H9 (cell line): ENCODE data around the gene DTNB. TPM values are rescaled to one million over a fixed set of nuclear protein-coding genes. Genes with fewer than 3 reads are reported as not detected.

Source experiments
- DNase-seq: peaks from one replicate; pipeline ENCODE4 v3.0.0-alpha.2; 2017
- H2AFZ ChIP-seq: one replicate; pipeline ENCODE4 v1.6.1; 2013; ENCODE audit warnings: mild to moderate bottlenecking, low read length, control low read depth, moderate library complexity
- H2AK5ac ChIP-seq: 2 replicates; pipeline ENCODE4 v1.6.1; 2013; ENCODE audit warnings: low read length, control low read depth, mixed read lengths; ENCODE audit not compliant: insufficient read length
- H2BK120ac ChIP-seq: one replicate; pipeline ENCODE4 v1.6.1; 2013; ENCODE audit warnings: low read depth, mild to moderate bottlenecking, low read length, control low read depth, inconsistent platforms; ENCODE audit not compliant: poor library complexity, severe bottlenecking
- H2BK12ac ChIP-seq: 2 replicates; pipeline ENCODE4 v1.6.1; 2013; ENCODE audit warnings: low read length, control low read depth, mixed read lengths, low read depth; ENCODE audit not compliant: insufficient read length
- H2BK15ac ChIP-seq: 2 replicates; pipeline ENCODE4 v1.6.1; 2013; ENCODE audit warnings: low read depth, low read length, control low read depth
- H2BK20ac ChIP-seq: one replicate; pipeline ENCODE4 v1.6.1; 2013; ENCODE audit warnings: low read depth, mild to moderate bottlenecking, low read length, control low read depth, inconsistent platforms; ENCODE audit not compliant: poor library complexity, severe bottlenecking
- H2BK5ac ChIP-seq: 2 replicates; pipeline ENCODE4 v1.6.1; 2013; ENCODE audit warnings: low read length, control low read depth, mixed read lengths; ENCODE audit not compliant: insufficient read length
- H3K14ac ChIP-seq: 2 replicates; pipeline ENCODE4 v1.6.1; 2013; ENCODE audit warnings: low read length, control low read depth; ENCODE audit not compliant: insufficient read depth
- H3K18ac ChIP-seq: 2 replicates; pipeline ENCODE4 v1.6.1; 2013; ENCODE audit warnings: low read depth, mild to moderate bottlenecking, mixed read lengths, low read length, control low read depth; ENCODE audit not compliant: insufficient read length
- H3K23ac ChIP-seq: 2 replicates; pipeline ENCODE4 v1.6.1; 2013; ENCODE audit warnings: low read length, control low read depth, mixed read lengths, low read depth; ENCODE audit not compliant: insufficient read length
- H3K23me2 ChIP-seq: 2 replicates; pipeline ENCODE4 v1.6.1; 2013; ENCODE audit warnings: low read depth, mild to moderate bottlenecking, mixed read lengths, low read length, control low read depth; ENCODE audit not compliant: insufficient read length, poor library complexity, severe bottlenecking
- H3K27ac ChIP-seq: 2 replicates; pipeline ENCODE4 v1.5.1; 2013; ENCODE audit warnings: low read length, control low read depth, mixed read lengths, low read depth; ENCODE audit not compliant: insufficient read length
- H3K27me3 ChIP-seq: 2 replicates; pipeline ENCODE4 v1.6.1; 2013; ENCODE audit warnings: low read length, control low read depth, inconsistent platforms; ENCODE audit not compliant: insufficient read depth
- H3K4ac ChIP-seq: 2 replicates; pipeline ENCODE4 v1.6.1; 2013; ENCODE audit warnings: low read depth, mild to moderate bottlenecking, control low read depth, inconsistent platforms, low read length, moderate library complexity
- H3K4me1 ChIP-seq: 2 replicates; pipeline ENCODE4 v1.6.1; 2013; ENCODE audit warnings: low read length, control low read depth, inconsistent platforms; ENCODE audit not compliant: insufficient read depth
- H3K4me2 ChIP-seq: 2 replicates; pipeline ENCODE4 v1.6.1; 2013; ENCODE audit warnings: low read length, control low read depth, mixed read lengths; ENCODE audit not compliant: insufficient read length, insufficient read depth
- H3K56ac ChIP-seq: 2 replicates; pipeline ENCODE4 v1.6.1; 2013; ENCODE audit warnings: low read depth, mild to moderate bottlenecking, mixed read lengths, low read length, control low read depth; ENCODE audit not compliant: insufficient read length
- H3K79me1 ChIP-seq: 2 replicates; pipeline ENCODE4 v1.6.1; 2013; ENCODE audit warnings: low read depth, mild to moderate bottlenecking, moderate library complexity, low read length, control low read depth, inconsistent platforms; ENCODE audit not compliant: insufficient read depth, poor library complexity, severe bottlenecking
- H3K79me2 ChIP-seq: 2 replicates; pipeline ENCODE4 v1.6.1; 2013; ENCODE audit warnings: low read length, control low read depth, inconsistent platforms; ENCODE audit not compliant: insufficient read depth
- H3K9ac ChIP-seq: 2 replicates; pipeline ENCODE4 v1.6.1; 2013; ENCODE audit warnings: low read length, control low read depth, mixed read lengths; ENCODE audit not compliant: insufficient read length; ENCODE audit errors: extremely low read depth
- H3K9me3 ChIP-seq: one replicate; pipeline ENCODE4 v1.6.1; 2013; ENCODE audit warnings: low read depth, low read length, inconsistent platforms; ENCODE audit not compliant: control insufficient read depth
- H3T11ph ChIP-seq: one replicate; pipeline ENCODE4 v1.6.1; 2013; ENCODE audit warnings: mild to moderate bottlenecking, low read length, control low read depth, inconsistent platforms
- H4K20me1 ChIP-seq: one replicate; pipeline ENCODE4 v1.6.1; 2013; ENCODE audit not compliant: control insufficient read depth, insufficient read length, insufficient read depth
- H4K5ac ChIP-seq: 2 replicates; pipeline ENCODE4 v1.6.1; 2013; ENCODE audit warnings: low read depth, mild to moderate bottlenecking, mixed read lengths, low read length, control low read depth; ENCODE audit not compliant: insufficient read length
- H4K8ac ChIP-seq: replicated peaks from 2 replicates; pipeline ENCODE4 v1.6.1; 2013; ENCODE audit warnings: low read length, control low read depth, mixed read lengths, low read depth; ENCODE audit not compliant: insufficient read length
- H4K91ac ChIP-seq: 2 replicates; pipeline ENCODE4 v1.6.1; 2013; ENCODE audit warnings: low read depth, mild to moderate bottlenecking, moderate library complexity, mixed read lengths, low read length, control low read depth; ENCODE audit not compliant: insufficient read length
- H3K27ac Mint-ChIP-seq, 3 experiments: 2 replicates in 2 of 3; 3 replicates in 1 of 3; pipeline ENCODE4 v1.8.0; 2020 to 2021; ENCODE audit warnings: mixed read lengths in 3 of 3, mild to moderate bottlenecking in 1 of 3, moderate library complexity in 1 of 3
- H3K27me3 Mint-ChIP-seq: 2 replicates; pipeline ENCODE4 v1.8.0; 2021; ENCODE audit warnings: low read depth, mild to moderate bottlenecking, moderate library complexity, mixed read lengths
- H3K36me3 Mint-ChIP-seq, 3 experiments: 2 replicates in 2 of 3; 3 replicates in 1 of 3; pipeline ENCODE4 v1.8.0; 2020 to 2021; ENCODE audit warnings: low read depth in 3 of 3, mixed read lengths in 3 of 3; ENCODE audit not compliant: insufficient read depth in 1 of 3
- H3K4me1 Mint-ChIP-seq, 2 experiments: 2 replicates each; pipeline ENCODE4 v1.8.0; 2020; ENCODE audit warnings: mixed read lengths in 2 of 2
- H3K4me3 Mint-ChIP-seq, 2 experiments: 2 replicates in 1 of 2; 3 replicates in 1 of 2; pipeline ENCODE4 v1.8.0; 2020 to 2021; ENCODE audit warnings: mild to moderate bottlenecking in 2 of 2, mixed read lengths in 2 of 2, moderate library complexity in 1 of 2
- H3K9me3 Mint-ChIP-seq, 2 experiments: 2 replicates in 1 of 2; 3 replicates in 1 of 2; pipeline ENCODE4 v1.8.0; 2020; ENCODE audit warnings: mild to moderate bottlenecking in 2 of 2, mixed read lengths in 2 of 2, moderate library complexity in 1 of 2
- WGBS: extraction: QIAGEN DNeasy Blood & Tissue Kit; methylation state at CpG from one replicate; pipeline ENCODE4 v1.1.7; 2013; ENCODE audit warnings: missing lambda C conversion rate, low lambda C conversion rate, mixed read lengths; ENCODE audit not compliant: insufficient read length; ENCODE audit errors: extremely low coverage; 5-methylcytosine and 5-hydroxymethylcytosine counted together
- total RNA-seq: library from RNA; stranded (reverse); gene quantifications from 2 replicates; pipeline ENCODE4 v1.2.1, GENCODE V29; 2021
- TF ChIP-seq, protein P1 (sequence below): fragments of 200-600 bp; sonication (generic); conservative IDR thresholded peaks from 3 replicates; pipeline ENCODE4 v1.8.0; 2021; ENCODE audit warnings: antibody characterized with exemption, mild to moderate bottlenecking

Gene DTNB
- total RNA-seq, 1 experiment from 2014 or later, result 26.7 TPM

DNA sequence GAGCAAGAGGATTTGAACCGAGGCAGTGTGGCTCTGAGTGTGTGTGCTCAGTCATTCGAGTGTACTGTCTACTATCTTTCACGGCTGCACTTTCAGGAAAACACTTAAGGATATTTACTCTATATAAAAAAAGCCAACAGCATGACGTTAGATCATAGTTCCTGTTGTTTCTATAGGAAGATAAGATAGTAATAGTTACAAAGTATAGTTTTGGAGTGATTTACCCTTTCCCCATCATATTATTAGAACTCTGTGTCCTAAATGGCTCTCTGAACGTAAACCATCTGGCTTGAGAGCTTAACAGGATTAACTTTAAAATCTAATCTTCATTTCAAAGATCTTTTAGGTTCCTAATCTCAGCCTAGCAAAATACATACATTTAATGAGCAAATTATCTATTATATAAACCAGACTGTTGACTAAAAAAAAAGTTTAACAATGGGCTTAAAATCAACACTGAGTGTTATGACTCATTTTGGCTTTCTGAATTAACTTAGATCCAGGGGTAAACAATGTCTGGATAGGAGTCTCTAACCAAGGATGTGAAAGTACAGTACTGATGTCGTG lies 181.3 kb downstream of the DTNB start:
- no peaks in the 10 kb centered on the region for H3K9me3 ChIP-seq
- no peaks in the 10 kb centered on the region; the same call in 1 of the 2 replicates for H3K4me1 ChIP-seq
- H3K27ac ChIP-seq, result no peak overlapping the region

More for the DNA sequence above, 181.3 kb downstream of the DTNB start:
- Mint-ChIP-seq H3K36me3 (no peaks in the 10 kb centered on the region), H3K9me3 (no peaks in the 10 kb centered on the region), H3K27ac (no peak overlapping the region), H3K4me3 (no peak overlapping the region), H3K4me1 (peaks cover 11 to 13% of the 10 kb centered on the region in 2 experiments), H3K27me3 (no peaks in the 10 kb centered on the region)
- no peak overlapping the region for H2BK5ac ChIP-seq
- H3K27me3 ChIP-seq, result no peaks in the 10 kb centered on the region
- no peak overlapping the region for H3K4ac ChIP-seq
- no peak for DNase-seq
- no peak overlapping the region for H2BK12ac ChIP-seq
- H3K4me2 ChIP-seq, result no peak overlapping the region
- H4K20me1 ChIP-seq, result no peaks in the 10 kb centered on the region
- no peak overlapping the region for H3K23ac ChIP-seq
- WGBS, result no CpG with 5 or more reads among the region's 6 CpGs
- no peak overlapping the region for H3T11ph ChIP-seq
- H4K5ac ChIP-seq, result no peak overlapping the region
- H2BK15ac ChIP-seq, result no peak overlapping the region
- H3K79me2 ChIP-seq, result no peaks in the 10 kb centered on the region; the same call in 1 of the 2 replicates
- H3K23me2 ChIP-seq, result no peaks in the 10 kb centered on the region
- no peak overlapping the region for H3K9ac ChIP-seq
- H3K18ac ChIP-seq, result no peak overlapping the region
- H3K14ac ChIP-seq, result no peak overlapping the region
- H2BK120ac ChIP-seq, result no peak overlapping the region
- no peak overlapping the region for H4K91ac ChIP-seq
- no peaks in the 10 kb centered on the region for H3K79me1 ChIP-seq
- H2BK20ac ChIP-seq, result no peak overlapping the region
- no peak overlapping the region for H4K8ac ChIP-seq
- no peak overlapping the region for H2AFZ ChIP-seq
- TF ChIP-seq, protein P1, sequence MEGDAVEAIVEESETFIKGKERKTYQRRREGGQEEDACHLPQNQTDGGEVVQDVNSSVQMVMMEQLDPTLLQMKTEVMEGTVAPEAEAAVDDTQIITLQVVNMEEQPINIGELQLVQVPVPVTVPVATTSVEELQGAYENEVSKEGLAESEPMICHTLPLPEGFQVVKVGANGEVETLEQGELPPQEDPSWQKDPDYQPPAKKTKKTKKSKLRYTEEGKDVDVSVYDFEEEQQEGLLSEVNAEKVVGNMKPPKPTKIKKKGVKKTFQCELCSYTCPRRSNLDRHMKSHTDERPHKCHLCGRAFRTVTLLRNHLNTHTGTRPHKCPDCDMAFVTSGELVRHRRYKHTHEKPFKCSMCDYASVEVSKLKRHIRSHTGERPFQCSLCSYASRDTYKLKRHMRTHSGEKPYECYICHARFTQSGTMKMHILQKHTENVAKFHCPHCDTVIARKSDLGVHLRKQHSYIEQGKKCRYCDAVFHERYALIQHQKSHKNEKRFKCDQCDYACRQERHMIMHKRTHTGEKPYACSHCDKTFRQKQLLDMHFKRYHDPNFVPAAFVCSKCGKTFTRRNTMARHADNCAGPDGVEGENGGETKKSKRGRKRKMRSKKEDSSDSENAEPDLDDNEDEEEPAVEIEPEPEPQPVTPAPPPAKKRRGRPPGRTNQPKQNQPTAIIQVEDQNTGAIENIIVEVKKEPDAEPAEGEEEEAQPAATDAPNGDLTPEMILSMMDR, result no peak
- H3K56ac ChIP-seq, result no peak overlapping the region
- H2AK5ac ChIP-seq, result no peak overlapping the region
